Prostate gland (tissue), 2 donors: ENCODE data around the gene ATF6.

Experiments
- CTCF ChIP-seq, 4 experiments: fragments of 200-600 bp in 2 of 4; fragments of 450-650 bp in 2 of 4; sonication (generic) in 2 of 4; IDR thresholded peaks; 1 replicate in 3 of 4; 2 replicates in 1 of 4; pipeline ENCODE4 v1.5.1; 2016 to 2019; ENCODE audit warnings: antibody characterized with exemption in 4 of 4, mild to moderate bottlenecking in 2 of 4, moderate library complexity in 2 of 4
- POLR2A ChIP-seq: fragments of 450-650 bp; IDR thresholded peaks from one replicate; pipeline ENCODE4 v1.6.1; 2016; ENCODE audit warnings: antibody characterized with exemption, mild to moderate bottlenecking

DNA sequence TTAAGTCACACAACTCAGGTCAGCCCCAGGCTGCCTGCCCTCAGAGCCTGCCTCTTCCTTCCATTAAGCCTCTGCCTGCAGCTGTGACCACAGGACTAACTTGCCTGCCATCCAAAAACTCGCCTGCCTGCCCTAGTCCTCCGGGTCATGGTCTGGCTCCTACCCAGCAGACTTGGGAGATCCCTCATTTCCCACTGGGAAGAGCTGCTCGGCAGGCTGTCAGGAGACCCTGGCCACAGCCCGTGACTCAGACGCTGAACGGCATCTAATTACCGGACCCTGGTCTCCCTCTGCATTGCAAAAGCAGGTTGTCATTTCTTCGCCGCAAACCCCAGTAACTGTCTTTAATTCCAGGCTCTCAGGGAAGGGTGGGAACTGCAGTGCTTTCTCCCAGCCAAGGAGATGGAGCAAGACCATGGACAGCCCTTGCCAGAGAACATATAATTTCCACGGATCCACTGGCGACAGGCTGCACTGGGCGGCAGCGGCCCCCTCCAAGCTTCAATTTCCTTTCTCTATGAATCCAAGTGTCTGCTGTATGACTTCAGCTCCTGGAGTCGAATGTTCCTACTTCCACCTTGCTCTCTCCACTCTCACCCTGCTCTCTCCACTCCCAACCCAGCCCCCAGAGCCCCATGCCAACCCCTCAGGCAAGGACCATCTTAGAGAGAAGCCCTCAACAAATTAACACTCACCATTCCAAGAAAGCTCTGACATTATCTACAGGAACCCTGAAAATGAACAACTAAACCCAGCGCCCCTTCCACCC lies 237.1 kb downstream of the ATF6 start:
- TF ChIP-seq CTCF (IDR thresholded peaks at IDR 0.05) (no peak), POLR2A (no peak)
